OCI-LY7 (cell line): ENCODE measurements around the gene MRPS23. TPM values are rescaled to one million over a fixed set of nuclear protein-coding genes. Genes with fewer than 3 reads are reported as not detected.

Experiments
- Bru-seq: library from RNA; stranded (reverse); fragments of 400-500 nt; gene quantifications from one replicate; lab custom pipeline; 2021; lab: Mats Ljungman, UMichigan
- BruChase-seq, 2 experiments: library from RNA; stranded (reverse); fragments of 400-500 nt; gene quantifications; one replicate each; lab custom pipeline; 2021; lab: Mats Ljungman, UMichigan
- BruUV-seq: library from RNA; stranded (reverse); fragments of 400-500 nt; replicated peaks from 2 replicates; lab custom pipeline; 2021; lab: Mats Ljungman, UMichigan
- CTCF ChIA-PET: fragments of 300-600 bp; sonication (Branson Sonifier 250); formaldehyde crosslinking; loops from one replicate; lab custom pipeline; 2022; ENCODE audit warnings: antibody characterized with exemption; ENCODE audit not compliant: unreplicated experiment; lab: Charles Lee
- POLR2A ChIA-PET: fragments of 300-600 bp; sonication (Branson Sonifier 250); formaldehyde crosslinking; loops from one replicate; lab custom pipeline; 2022; ENCODE audit warnings: antibody characterized with exemption; lab: Charles Lee
- DNase-seq: peaks from one replicate; pipeline ENCODE4 v3.0.0-alpha.2; 2015; ENCODE audit warnings: low spot score
- H2AFZ ChIP-seq: fragments of 200-600 bp; sonication (generic), shearing (Covaris generic); 2 replicates; pipeline ENCODE4 v1.6.1; 2014; ENCODE audit warnings: mild to moderate bottlenecking, antibody characterized with exemption, low read length, moderate library complexity
- H3K27ac ChIP-seq: fragments of 200-600 bp; sonication (generic); 2 replicates; pipeline ENCODE4 v1.5.1; 2014; ENCODE audit warnings: mixed run types, low read depth, mild to moderate bottlenecking, moderate library complexity, low read length, inconsistent platforms; ENCODE audit not compliant: poor library complexity, severe bottlenecking
- H3K36me3 ChIP-seq: fragments of 200-600 bp; sonication (generic); 2 replicates; pipeline ENCODE4 v1.6.1; 2014; ENCODE audit warnings: mild to moderate bottlenecking, antibody characterized with exemption, low read length, moderate library complexity, mixed read lengths; ENCODE audit not compliant: insufficient read depth
- H3K4me1 ChIP-seq: fragments of 200-600 bp; sonication (generic); 2 replicates; pipeline ENCODE4 v1.5.1; 2014; ENCODE audit warnings: mild to moderate bottlenecking, low read length; ENCODE audit not compliant: insufficient read depth, poor library complexity, severe bottlenecking
- H3K4me2 ChIP-seq: fragments of 200-600 bp; sonication (generic); 2 replicates; pipeline ENCODE4 v1.6.1; 2014; ENCODE audit warnings: mild to moderate bottlenecking, low read length
- H3K4me3 ChIP-seq: fragments of 200-600 bp; sonication (generic); 2 replicates; pipeline ENCODE4 v1.5.1; 2014; ENCODE audit warnings: mild to moderate bottlenecking, low read depth, low read length; ENCODE audit not compliant: poor library complexity, severe bottlenecking
- H3K79me2 ChIP-seq: fragments of 200-600 bp; sonication (generic); 2 replicates; pipeline ENCODE4 v1.6.1; 2016; ENCODE audit warnings: low read depth, mild to moderate bottlenecking, low read length, moderate library complexity, mixed read lengths; ENCODE audit not compliant: insufficient read depth
- H3K9me2 ChIP-seq: fragments of 200-600 bp; sonication (generic); 2 replicates; pipeline ENCODE4 v1.6.1; 2016; ENCODE audit warnings: mild to moderate bottlenecking, low read length, mixed read lengths; ENCODE audit not compliant: insufficient read depth
- H3K9me3 ChIP-seq: fragments of 200-600 bp; sonication (generic); 2 replicates; pipeline ENCODE4 v1.6.1; 2014; ENCODE audit warnings: mild to moderate bottlenecking, mixed run types, low read length, mixed read lengths
- H4K20me1 ChIP-seq: fragments of 200-600 bp; sonication (generic); 2 replicates; pipeline ENCODE4 v1.6.1; 2014; ENCODE audit warnings: mild to moderate bottlenecking, antibody characterized with exemption, low read length, moderate library complexity, mixed read lengths; ENCODE audit not compliant: insufficient read depth
- EZH2phosphoT487 ChIP-seq: fragments of 200-600 bp; sonication (generic); IDR thresholded peaks from 2 replicates; pipeline ENCODE4 v1.6.1; 2018; ENCODE audit warnings: low read depth, borderline replicate concordance, mild to moderate bottlenecking, mixed run types, antibody characterized with exemption, low read length, moderate library complexity, mixed read lengths
- intact Hi-C: fragments of 100-400 bp; cut with micrococcal nuclease; formaldehyde crosslinking; loops from one replicate; pipeline ENCODE4 v1.10.0; 2022; ENCODE audit not compliant: unreplicated experiment
- long read RNA-seq: library from polyadenylated mRNA; stranded (forward); transcript quantifications from one replicate; pipeline ENCODE4 v2.0.0, GENCODE V29; 2022
- total RNA-seq, 2 experiments: library from RNA; depleted of rRNA in 1 of 2; stranded (reverse); fragments of >200 nt in 1 of 2; shearing (Covaris generic) in 1 of 2; gene quantifications; 2 replicates each; pipeline ENCODE4 v1.2.3, GENCODE V29; 2014 to 2022
- TF ChIP-seq, protein P1 (sequence below): fragments of 200-600 bp; sonication (generic); conservative IDR thresholded peaks from 2 replicates; pipeline ENCODE4 v1.5.1; 2014; ENCODE audit warnings: mild to moderate bottlenecking, antibody characterized with exemption, low read length, moderate library complexity, mixed read lengths

Gene MRPS23
- 46.3 and 50.3 TPM in 2 replicates for total RNA-seq (2014; rRNA removed; shearing (Covaris generic))
- 57.3 and 73.5 TPM in 2 replicates for total RNA-seq (2022)
- Bru-seq, nascent RNA, result percentile 75 among the genes with signal in this experiment
- percentile 77 among the genes with signal in this experiment for BruChase-seq, experiment 1, labeled RNA remaining after a 6-hour chase
- BruChase-seq, experiment 2, labeled RNA remaining after a 2-hour chase, result percentile 80 among the genes with signal in this experiment
- long read RNA-seq, full-length matches to known transcripts, result 73 of 78 reads
- long read RNA-seq, partial matches to known transcripts, result 0 of 78 reads
- long read RNA-seq, other reads (novel, unspliced or antisense), result 5 of 78 reads

DNA sequence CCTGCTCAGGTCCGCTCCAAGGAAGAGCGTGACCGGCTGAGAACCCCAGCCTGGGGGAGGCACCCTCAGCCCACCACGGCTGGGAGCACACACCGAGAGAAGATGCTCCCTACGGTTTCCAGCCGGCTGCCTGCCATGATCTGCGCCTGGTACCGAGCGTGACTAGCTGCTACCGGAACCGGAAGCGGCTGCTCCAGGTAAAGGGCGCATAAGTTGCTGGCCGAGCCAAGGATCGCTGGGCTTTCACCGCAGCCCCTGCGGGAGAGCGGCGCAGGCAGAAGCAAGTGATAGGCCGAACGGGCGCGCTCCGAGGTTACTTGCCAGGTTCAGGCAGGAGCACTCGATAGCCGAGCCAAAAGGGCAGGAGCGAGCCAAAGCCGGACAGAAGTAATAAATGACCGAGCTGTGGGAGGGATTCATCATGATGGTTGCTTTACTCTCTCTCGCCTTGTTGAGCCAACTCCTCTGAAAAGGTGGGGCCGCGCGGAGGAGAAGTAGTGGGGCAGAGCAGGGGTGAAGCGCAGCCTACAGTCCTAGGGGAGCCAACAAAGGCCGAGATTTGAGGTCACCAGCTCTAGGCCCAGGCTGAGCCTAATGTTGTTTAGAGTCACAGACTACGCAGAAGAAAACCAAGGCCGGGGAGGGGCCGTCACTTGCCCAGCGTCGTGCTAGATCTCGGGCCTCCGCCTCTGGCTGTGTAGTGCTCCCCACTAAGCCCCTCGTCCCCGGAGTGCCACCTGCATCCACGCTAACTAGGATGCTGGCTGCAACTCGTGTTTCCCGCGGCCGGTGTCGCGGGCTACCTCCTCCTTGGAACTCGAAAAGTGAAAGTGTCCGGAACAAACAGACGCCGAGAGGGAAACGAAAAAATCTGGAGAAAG, at the start of gene MRPS23:
Gene MRPS23, minus strand, starts transcription at position 171 of the 881 bp plus-strand sequence. Its CDS starts 34 bp downstream, at position 137.
- DNase-seq, result peak; percentile 98
- H2AFZ ChIP-seq, result peak within 1 kb of the TSS; percentile 92
- H3K36me3 ChIP-seq, result peaks cover 28% of the 10 kb centered on the region
- H4K20me1 ChIP-seq, result 0 out of 2 replicates have a peak, but pooled peaks cover 4% of the 10 kb centered on the region
- TF ChIP-seq EZH2phosphoT487, result no peak
- TF ChIP-seq, protein P1, sequence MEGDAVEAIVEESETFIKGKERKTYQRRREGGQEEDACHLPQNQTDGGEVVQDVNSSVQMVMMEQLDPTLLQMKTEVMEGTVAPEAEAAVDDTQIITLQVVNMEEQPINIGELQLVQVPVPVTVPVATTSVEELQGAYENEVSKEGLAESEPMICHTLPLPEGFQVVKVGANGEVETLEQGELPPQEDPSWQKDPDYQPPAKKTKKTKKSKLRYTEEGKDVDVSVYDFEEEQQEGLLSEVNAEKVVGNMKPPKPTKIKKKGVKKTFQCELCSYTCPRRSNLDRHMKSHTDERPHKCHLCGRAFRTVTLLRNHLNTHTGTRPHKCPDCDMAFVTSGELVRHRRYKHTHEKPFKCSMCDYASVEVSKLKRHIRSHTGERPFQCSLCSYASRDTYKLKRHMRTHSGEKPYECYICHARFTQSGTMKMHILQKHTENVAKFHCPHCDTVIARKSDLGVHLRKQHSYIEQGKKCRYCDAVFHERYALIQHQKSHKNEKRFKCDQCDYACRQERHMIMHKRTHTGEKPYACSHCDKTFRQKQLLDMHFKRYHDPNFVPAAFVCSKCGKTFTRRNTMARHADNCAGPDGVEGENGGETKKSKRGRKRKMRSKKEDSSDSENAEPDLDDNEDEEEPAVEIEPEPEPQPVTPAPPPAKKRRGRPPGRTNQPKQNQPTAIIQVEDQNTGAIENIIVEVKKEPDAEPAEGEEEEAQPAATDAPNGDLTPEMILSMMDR, result no peak
- no peaks in the 10 kb centered on the region for H3K9me2 ChIP-seq
- intact Hi-C loops, result loop anchor here (2.0 kb wide), 1 partner anchor 139 kb away; the partner anchor contains the start of gene VEZF1
- peak within 1 kb of the TSS; percentile 96 for H3K4me3 ChIP-seq
- peaks cover 13% of the 10 kb centered on the region for H3K79me2 ChIP-seq
- H3K4me1 ChIP-seq, result peaks cover 23% of the 10 kb centered on the region
- H3K27ac ChIP-seq, result peak within 1 kb of the TSS; percentile 45
- BruUV-seq, result TSS peak; percentile 82
- ChIA-PET CTCF (interaction anchor here (0.5 kb wide), 1 partner anchor 22 kb away, joined by 4 read pairs; no protein-coding TSS in a partner anchor), POLR2A (interaction anchor here (0.6 to 1.6 kb wide), 6 partner anchors 11 to 246 kb away, joined by 3 to 5 read pairs (median 3); partner anchors contain the start of gene SRSF1)
- peaks cover 10% of the 10 kb centered on the region; the same call in 1 of the 2 replicates for H3K9me3 ChIP-seq
- peak within 1 kb of the TSS; percentile 100 for H3K4me2 ChIP-seq

DNA sequence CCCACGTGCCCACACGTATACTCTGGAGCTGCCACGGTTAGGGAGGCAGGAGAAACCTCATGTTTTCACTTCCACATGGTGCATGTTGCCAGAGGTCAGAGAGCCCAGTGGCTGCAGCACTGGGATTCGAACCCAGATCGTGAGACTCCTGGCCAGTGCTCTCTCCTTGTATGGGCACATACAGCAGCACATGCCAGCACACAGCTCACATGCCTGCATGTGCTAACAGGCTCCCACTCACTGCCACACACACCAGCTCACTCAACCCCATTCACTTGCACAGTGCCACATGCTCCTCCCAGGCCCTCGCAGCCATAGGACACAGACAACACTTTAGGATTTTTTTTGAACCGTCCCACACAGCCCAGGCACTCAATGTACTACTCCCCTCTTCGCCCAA, 49.5 kb upstream of the MRPS23 start:
- no peaks in the 10 kb centered on the region for H3K9me3 ChIP-seq
- no peak for DNase-seq
- H3K4me1 ChIP-seq, result peaks cover 47% of the 10 kb centered on the region
- no peaks in the 10 kb centered on the region for H3K36me3 ChIP-seq
- H3K4me2 ChIP-seq, result no peak overlapping the region
- H3K27ac ChIP-seq, result no peak overlapping the region
- no peak overlapping the region for H2AFZ ChIP-seq
- BruUV-seq, result no TSS peak
- no peaks in the 10 kb centered on the region for H3K79me2 ChIP-seq
- no peaks in the 10 kb centered on the region for H3K9me2 ChIP-seq
- H3K4me3 ChIP-seq, result no peak overlapping the region
- CTCF ChIA-PET, result interaction anchor here (0.6 kb wide), 2 partner anchors 89 to 184 kb away, joined by 4 to 6 read pairs; partner anchors contain the start of genes DYNLL2 and VEZF1
- intact Hi-C loops, result no loop called here
- TF ChIP-seq EZH2phosphoT487, result no peak
- TF ChIP-seq, protein P1, result no peak
- H4K20me1 ChIP-seq, result no peaks in the 10 kb centered on the region
- POLR2A ChIA-PET, result interaction anchor here (0.7 to 1.2 kb wide), 2 partner anchors 32 to 98 kb away, joined by 3 read pairs; no protein-coding TSS in a partner anchor
